Measurements from ENCODE around the gene THADA.

DNA sequence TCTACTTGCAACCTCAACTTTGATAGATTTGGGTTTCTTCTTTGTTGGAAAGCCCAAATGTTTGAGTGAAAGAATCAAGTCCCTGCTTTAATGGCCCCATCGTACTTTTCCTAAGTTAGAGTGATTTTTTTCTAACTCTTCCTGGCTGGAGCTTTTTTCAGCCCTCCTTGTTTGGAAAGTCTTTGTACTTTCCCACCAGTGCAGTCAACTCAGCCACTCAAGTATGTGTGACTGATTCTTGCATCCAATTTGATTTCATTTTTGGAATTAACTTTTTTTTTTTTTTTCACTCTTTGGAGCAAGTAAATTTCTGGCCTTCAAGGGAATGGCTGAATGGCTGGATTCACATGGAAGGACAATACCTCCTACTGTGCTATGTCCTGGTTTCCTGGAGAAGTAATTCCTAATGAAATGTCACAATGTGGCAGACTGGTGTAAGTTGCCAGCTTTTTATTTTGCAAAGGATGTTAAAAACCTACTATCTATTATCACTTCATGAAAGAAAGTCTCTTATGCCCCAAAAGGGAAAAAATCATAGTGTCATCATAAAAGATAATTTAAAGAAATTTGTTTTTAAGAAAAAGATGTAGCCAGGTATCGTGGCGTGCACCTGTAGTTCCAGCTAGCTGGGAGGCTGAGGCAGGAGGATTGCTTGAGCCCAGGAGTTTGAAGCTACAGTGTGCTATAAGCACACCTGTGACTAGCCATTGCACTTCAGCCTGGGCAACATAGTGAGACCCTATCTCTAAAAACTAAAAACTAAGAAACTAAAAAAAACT is 293.5 kb downstream of the THADA start:
- TF ChIP-seq EZH2 (IDR thresholded peaks at IDR 0.05) (no peak), EZH2phosphoT487 (IDR thresholded peaks at IDR 0.05) (no peak)
- TF ChIP-seq, protein P1, sequence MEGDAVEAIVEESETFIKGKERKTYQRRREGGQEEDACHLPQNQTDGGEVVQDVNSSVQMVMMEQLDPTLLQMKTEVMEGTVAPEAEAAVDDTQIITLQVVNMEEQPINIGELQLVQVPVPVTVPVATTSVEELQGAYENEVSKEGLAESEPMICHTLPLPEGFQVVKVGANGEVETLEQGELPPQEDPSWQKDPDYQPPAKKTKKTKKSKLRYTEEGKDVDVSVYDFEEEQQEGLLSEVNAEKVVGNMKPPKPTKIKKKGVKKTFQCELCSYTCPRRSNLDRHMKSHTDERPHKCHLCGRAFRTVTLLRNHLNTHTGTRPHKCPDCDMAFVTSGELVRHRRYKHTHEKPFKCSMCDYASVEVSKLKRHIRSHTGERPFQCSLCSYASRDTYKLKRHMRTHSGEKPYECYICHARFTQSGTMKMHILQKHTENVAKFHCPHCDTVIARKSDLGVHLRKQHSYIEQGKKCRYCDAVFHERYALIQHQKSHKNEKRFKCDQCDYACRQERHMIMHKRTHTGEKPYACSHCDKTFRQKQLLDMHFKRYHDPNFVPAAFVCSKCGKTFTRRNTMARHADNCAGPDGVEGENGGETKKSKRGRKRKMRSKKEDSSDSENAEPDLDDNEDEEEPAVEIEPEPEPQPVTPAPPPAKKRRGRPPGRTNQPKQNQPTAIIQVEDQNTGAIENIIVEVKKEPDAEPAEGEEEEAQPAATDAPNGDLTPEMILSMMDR (IDR thresholded peaks at IDR 0.05) = no peak

Measured in neural progenitor cell (in vitro differentiated cells).